SK-N-MC (cell line): Measurements from ENCODE around the gene CACNB4.

ENCODE experiments used
- EZH2 ChIP-seq: fragments of 200-600 bp; sonication (generic); IDR thresholded peaks from one replicate; pipeline ENCODE4 v1.6.1; 2017; ENCODE audit warnings: antibody characterized with exemption
- FOXP2 ChIP-seq: optimal IDR thresholded peaks from 2 replicates; pipeline ENCODE3; 2011; ENCODE audit warnings: mild to moderate bottlenecking, moderate library complexity; ENCODE audit not compliant: insufficient read depth; ENCODE audit errors: extremely low read length, control extremely low read depth
- POLR2AphosphoS5 ChIP-seq: IDR thresholded peaks from 2 replicates; pipeline ENCODE4 v1.6.1; 2012; ENCODE audit warnings: mild to moderate bottlenecking, low read depth, low read length, borderline replicate concordance

- TF ChIP-seq POLR2AphosphoS5 (no peak), EZH2 (no peak), FOXP2 (no peak)
Observed at GRCh38 chr2:151987484-151987883, 111.4 kb downstream of the CACNB4 start.
